Stimulated activated CD8-positive, alpha-beta memory T cell treated with anti-CD3 and anti-CD28 coated beads, Interleukin-4, amount 100 ng/mL, for 1 hour (primary cell): ENCODE data around the gene NPTN.
A peak's percentile ranks its signal among the peaks of the same experiment; 100 is the strongest.
"Not testable (repeated sequence)": the region's sequence is repeated elsewhere in the genome, so short reads cannot be mapped to it uniquely, and the experiment has no call there.

Experiments used
- DNase-seq, 2 donors: peaks; one replicate each; pipeline ENCODE4 v3.0.0-alpha.2; 2020; ENCODE audit warnings: low read depth in 2 of 2, low spot score in 1 of 2

The NPTN gene

GRCh38 chr15:73633111-73633990, at the start of gene NPTN:
TSS of gene NPTN (minus strand) at chr15:73633389. CDS start at chr15:73633215, 174 bp downstream.
- peak; percentile 93 to 96 for DNase-seq

DNA sequence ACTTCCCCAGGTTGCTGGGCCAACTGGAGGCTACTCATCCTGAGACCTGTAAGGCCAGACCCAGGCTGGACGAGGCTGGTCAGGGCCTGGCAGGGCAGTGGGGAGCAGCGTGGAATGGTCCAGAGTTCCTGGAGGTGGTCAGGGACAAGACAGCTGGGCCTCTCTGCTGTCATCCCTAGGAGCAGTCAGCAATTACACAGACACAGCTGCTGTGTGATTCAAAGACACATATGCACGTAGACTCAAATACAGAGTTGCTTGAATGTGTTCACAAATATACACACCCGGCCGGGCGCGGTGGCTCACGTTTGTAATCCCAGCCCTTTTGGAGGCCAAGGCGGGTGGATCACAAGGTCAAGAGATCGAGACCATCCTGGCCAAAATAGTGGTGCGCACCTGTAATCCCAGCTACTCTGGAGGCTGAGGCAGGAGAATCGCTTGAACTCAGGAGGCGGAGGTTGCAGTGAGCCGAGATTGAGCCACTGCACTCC, 49.5 kb upstream of the NPTN start:
- no peak for DNase-seq

GRCh38 chr15:73681856-73682599, 48.8 kb upstream of the NPTN start:
- DNase-seq: no peak

- no peak for DNase-seq
Measured at GRCh38 chr15:73681063-73681462, 47.9 kb upstream of the NPTN start.

GRCh38 chr15:73680549-73680948, 47.4 kb upstream of the NPTN start:
- no peak for DNase-seq

GRCh38 chr15:73679964-73680363, 46.8 kb upstream of the NPTN start:
- no peak for DNase-seq

- DNase-seq: no peak
Measured at GRCh38 chr15:73679180-73679579, 46.0 kb upstream of the NPTN start.

GRCh38 chr15:73678498-73678897, 45.3 kb upstream of the NPTN start:
- no peak for DNase-seq

- DNase-seq: no peak
Measured at GRCh38 chr15:73677733-73678132, 44.5 kb upstream of the NPTN start.

GRCh38 chr15:73677146-73677607, 44.0 kb upstream of the NPTN start:
- DNase-seq: peak; percentile 10 to 19

- no peak for DNase-seq
Measured at GRCh38 chr15:73674587-73674986, 41.4 kb upstream of the NPTN start.

- no peak for DNase-seq
Measured at GRCh38 chr15:73660455-73660854, 27.3 kb upstream of the NPTN start.

DNA sequence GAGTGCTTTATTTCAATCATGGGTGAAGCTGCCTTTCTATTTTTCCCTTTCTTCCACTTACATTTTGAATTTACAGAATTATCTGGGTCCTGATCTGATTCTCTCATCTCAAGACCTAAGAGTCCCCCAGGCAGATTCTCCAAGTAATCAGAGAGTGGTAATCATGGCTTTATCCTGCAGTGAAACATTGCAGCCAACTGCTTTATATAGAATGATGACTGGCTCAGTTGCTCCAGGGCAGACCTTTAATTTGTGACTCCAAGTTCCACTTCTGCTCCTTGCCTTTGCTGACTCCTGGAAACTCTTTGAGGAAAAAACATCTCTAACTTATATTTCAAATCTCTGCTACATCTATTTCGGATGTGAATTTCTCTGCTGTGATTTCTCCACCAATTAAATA, 25.5 kb upstream of the NPTN start:
- no peak for DNase-seq

- no peak for DNase-seq
Measured at GRCh38 chr15:73655724-73656123, 22.5 kb upstream of the NPTN start.

- no peak for DNase-seq
Measured at GRCh38 chr15:73654659-73655058, 21.5 kb upstream of the NPTN start.

- no peak for DNase-seq
Measured at GRCh38 chr15:73650416-73651126, 17.4 kb upstream of the NPTN start.

DNA sequence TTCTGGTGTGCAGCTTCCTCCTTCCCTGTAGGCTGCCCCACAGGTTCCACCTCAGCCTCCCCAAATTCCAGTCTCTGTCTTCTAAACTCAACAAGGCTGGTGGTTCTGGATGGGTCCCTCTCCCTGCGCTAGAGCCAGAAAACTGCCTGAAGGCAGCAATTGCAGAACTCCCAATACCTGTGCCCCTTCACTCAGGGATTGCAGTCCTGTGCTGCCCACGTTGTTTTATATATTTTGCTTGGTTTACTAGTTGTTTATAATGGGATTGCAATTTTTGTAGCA, 14.8 kb upstream of the NPTN start:
- DNase-seq: no peak

GRCh38 chr15:73647259-73648013, 14.2 kb upstream of the NPTN start:
- no peak for DNase-seq

DNA sequence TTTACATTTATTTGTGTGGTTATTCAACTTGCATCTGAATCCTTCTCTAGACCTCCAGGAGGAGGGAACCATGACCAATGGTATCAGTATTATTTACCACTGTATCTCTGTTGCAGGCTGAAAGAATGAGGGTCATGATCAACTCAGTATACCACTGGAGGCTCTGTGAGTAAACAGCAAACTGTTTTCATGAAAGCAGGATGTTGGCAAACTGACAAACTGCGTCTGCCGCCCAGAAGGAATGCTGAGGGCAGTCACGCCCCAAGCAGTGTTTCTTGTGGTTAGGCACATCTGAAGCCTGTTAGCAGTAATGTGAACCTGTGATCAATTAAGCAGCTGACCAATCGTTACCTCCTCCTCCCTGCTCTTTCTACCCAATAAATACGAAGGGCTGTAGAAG, 6.3 kb upstream of the NPTN start:
- DNase-seq: not testable (repeated sequence)

GRCh38 chr15:73637527-73637926, 4.3 kb upstream of the NPTN start:
- DNase-seq: no peak

- DNase-seq: no peak
Measured at GRCh38 chr15:73633991-73634495, 854 bp upstream of the NPTN start.
